ENCODE results near the gene FBXL4.

Gene FBXL4

DNA sequence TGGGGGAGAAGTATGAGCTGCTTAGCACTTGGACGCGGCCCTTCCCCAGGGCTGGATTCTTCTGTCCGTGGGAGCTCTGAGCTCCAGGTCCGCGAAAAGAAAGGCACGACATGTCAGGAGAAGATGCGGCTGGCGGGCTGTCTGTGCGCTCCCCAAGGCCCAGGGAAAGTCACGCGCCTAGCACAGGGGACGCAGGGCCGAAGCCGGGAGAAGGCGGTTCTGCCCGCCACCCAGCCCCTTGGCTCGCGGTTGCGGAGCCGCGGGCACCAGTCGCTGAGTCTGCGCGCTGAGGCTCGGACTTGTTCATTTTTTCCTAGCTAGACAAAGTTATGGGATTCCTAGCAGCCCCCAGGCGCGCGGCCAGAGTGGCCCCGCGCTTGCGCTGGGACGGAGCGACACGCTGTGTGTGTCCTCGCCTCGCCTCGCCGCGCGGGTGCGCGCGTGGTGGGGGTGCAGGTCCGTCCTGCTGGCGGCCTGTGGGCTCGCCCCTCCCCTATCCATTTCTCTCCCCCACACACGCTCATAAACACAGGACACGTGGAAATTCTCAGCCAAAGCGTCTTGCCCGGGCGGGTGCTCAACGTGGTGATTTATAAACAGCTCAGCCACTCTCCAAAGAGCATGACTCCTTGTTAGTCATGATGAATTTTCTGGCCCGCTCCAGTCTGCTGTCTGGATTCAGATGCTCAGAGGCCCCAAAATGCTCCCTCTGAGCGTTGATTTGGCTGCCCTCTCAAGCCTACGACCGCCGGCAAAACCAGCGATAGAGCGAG is 115.3 kb downstream of the FBXL4 start:
- ATAC-seq (replicated peaks; ENCODE audit: extremely low read depth, poor library complexity, severe bottlenecking) (no peak), DNase-seq (ENCODE audit: low spot score in 2 of 2) (no peak)
- H3K4me1 Mint-ChIP-seq, result peaks cover 56% of the 10 kb centered on the region
- peaks cover 93% of the 10 kb centered on the region for H3K27me3 Mint-ChIP-seq
- peaks cover 18% of the 10 kb centered on the region for H3K36me3 Mint-ChIP-seq (ENCODE audit: insufficient read depth)
- H3K4me3 Mint-ChIP-seq, result peak overlapping the region; percentile 89
- H3K9me3 Mint-ChIP-seq, result no peaks in the 10 kb centered on the region
- no peak overlapping the region for H3K27ac Mint-ChIP-seq (ENCODE audit: low read depth)

- Mint-ChIP-seq H3K4me3 (peak overlapping the region; percentile 89), H3K27ac (ENCODE audit: low read depth) (no peak overlapping the region), H3K9me3 (no peaks in the 10 kb centered on the region)
Observed at GRCh38 chr6:98831959-98832283, 115.8 kb downstream of the FBXL4 start.

GRCh38 chr6:98831057-98831958 is 116.4 kb downstream of the FBXL4 start:
- peaks cover 18% of the 10 kb centered on the region for H3K36me3 Mint-ChIP-seq (ENCODE audit: insufficient read depth)
- no peak for ATAC-seq (replicated peaks; ENCODE audit: extremely low read depth, poor library complexity, severe bottlenecking)
- no peak overlapping the region for H3K27ac Mint-ChIP-seq (ENCODE audit: low read depth)
- peak overlapping the region; percentile 89 for H3K4me3 Mint-ChIP-seq
- peaks cover 93% of the 10 kb centered on the region for H3K27me3 Mint-ChIP-seq
- DNase-seq (ENCODE audit: low spot score in 2 of 2), result no peak
- peaks cover 48% of the 10 kb centered on the region for H3K4me1 Mint-ChIP-seq
- no peaks in the 10 kb centered on the region for H3K9me3 Mint-ChIP-seq

More at GRCh38 chr6:98831959-98832283, 115.8 kb downstream of the FBXL4 start:
- ATAC-seq (replicated peaks; ENCODE audit: extremely low read depth, poor library complexity, severe bottlenecking) (no peak), DNase-seq (ENCODE audit: low spot score in 2 of 2) (no peak)
- H3K27me3 Mint-ChIP-seq, result peaks cover 93% of the 10 kb centered on the region
- peaks cover 54% of the 10 kb centered on the region for H3K4me1 Mint-ChIP-seq
- H3K36me3 Mint-ChIP-seq (ENCODE audit: insufficient read depth), result peaks cover 18% of the 10 kb centered on the region

GRCh38 chr6:98830146-98830545 is 117.6 kb downstream of the FBXL4 start:
- Mint-ChIP-seq H3K4me3 (no peak overlapping the region), H3K27ac (ENCODE audit: low read depth) (no peak overlapping the region), H3K4me1 (peaks cover 41% of the 10 kb centered on the region), H3K9me3 (peaks cover 6% of the 10 kb centered on the region), H3K36me3 (ENCODE audit: insufficient read depth) (peaks cover 18% of the 10 kb centered on the region), H3K27me3 (peaks cover 95% of the 10 kb centered on the region)
- ATAC-seq (replicated peaks; ENCODE audit: extremely low read depth, poor library complexity, severe bottlenecking) (no peak), DNase-seq (ENCODE audit: low spot score in 2 of 2) (no peak)

DNA sequence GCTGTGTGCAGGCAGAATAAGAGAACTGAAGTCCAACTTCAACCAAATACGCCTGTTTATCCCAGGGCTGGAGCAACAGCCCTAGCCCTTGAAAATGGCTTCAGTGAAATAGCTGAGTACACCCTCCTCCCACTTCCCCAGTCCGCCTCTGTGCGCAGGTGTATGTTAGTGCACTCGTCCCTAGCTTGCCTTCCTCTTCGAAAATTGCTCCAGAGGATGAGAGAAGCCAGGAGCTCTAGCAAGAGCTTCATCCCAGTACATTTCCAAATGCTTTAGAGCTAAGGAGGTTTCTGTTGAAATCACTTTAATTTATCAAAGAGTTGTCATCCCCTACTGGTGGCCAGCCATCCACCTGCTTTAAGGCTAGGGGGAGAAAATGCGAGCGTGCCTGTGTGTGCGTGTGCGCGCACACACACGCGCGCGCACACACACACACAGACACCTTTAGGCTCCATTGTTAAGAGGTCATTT is 118.8 kb downstream of the FBXL4 start:
- no peak overlapping the region for H3K27ac Mint-ChIP-seq (ENCODE audit: low read depth)
- H3K36me3 Mint-ChIP-seq (ENCODE audit: insufficient read depth), result peaks cover 17% of the 10 kb centered on the region
- H3K9me3 Mint-ChIP-seq, result peaks cover 10% of the 10 kb centered on the region
- H3K4me1 Mint-ChIP-seq, result peaks cover 47% of the 10 kb centered on the region
- peaks cover 100% of the 10 kb centered on the region for H3K27me3 Mint-ChIP-seq
- ATAC-seq (replicated peaks; ENCODE audit: extremely low read depth, poor library complexity, severe bottlenecking) (no peak), DNase-seq (ENCODE audit: low spot score in 2 of 2) (no peak)
- no peak overlapping the region for H3K4me3 Mint-ChIP-seq

GRCh38 chr6:98828211-98828788 is 119.4 kb downstream of the FBXL4 start:
- H3K4me3 Mint-ChIP-seq, result no peak overlapping the region
- H3K36me3 Mint-ChIP-seq (ENCODE audit: insufficient read depth), result peaks cover 12% of the 10 kb centered on the region
- H3K4me1 Mint-ChIP-seq, result peaks cover 46% of the 10 kb centered on the region
- ATAC-seq (replicated peaks; ENCODE audit: extremely low read depth, poor library complexity, severe bottlenecking) (no peak), DNase-seq (ENCODE audit: low spot score in 2 of 2) (no peak)
- no peak overlapping the region for H3K27ac Mint-ChIP-seq (ENCODE audit: low read depth)
- H3K9me3 Mint-ChIP-seq, result peaks cover 10% of the 10 kb centered on the region
- H3K27me3 Mint-ChIP-seq, result peaks cover 100% of the 10 kb centered on the region

DNA sequence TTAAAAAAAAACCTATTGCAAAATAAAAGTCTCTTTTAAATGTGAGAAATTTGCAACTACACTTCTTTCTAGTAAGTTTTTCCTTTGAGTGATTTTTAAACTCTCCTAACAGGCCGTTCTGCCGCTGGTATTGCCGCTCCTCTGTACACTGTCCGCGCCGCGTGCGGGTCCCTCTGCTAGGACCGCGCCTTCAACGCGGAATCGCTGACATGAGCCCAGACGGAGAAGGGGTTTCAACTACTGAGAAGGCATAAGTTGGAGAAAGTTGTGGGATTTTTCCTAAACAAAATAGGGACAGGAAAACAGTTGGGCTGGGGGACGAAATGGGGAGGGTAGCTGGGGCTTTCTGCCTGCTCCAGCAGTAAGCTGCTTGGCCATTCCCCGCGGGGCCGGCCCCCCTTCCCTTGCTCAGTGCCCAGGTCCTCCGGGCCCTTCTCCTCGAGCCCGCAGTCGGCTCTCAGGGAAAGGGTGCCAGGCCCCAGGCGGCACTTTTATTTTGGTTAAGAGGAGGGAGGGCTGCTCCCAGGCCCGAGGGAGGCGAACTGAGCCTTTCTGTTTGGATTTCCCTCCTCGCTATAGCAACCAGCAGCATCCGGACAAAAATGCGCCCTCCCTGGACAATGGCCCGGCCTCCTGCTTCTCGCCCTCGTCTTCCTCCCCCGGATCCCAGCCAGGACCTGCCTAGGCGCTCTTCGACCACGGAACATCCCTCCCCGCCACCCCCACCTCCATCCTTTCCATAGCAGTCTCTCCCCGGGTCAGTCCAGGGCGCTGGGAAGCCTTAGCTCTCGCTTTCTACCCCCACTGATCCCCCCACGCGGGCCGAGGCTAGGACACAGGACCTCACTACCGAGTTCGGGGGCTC is 120.2 kb downstream of the FBXL4 start:
- H3K27ac Mint-ChIP-seq (ENCODE audit: low read depth), result no peak overlapping the region
- H3K27me3 Mint-ChIP-seq, result peaks cover 100% of the 10 kb centered on the region
- H3K9me3 Mint-ChIP-seq, result peaks cover 10% of the 10 kb centered on the region
- H3K36me3 Mint-ChIP-seq (ENCODE audit: insufficient read depth), result peaks cover 12% of the 10 kb centered on the region
- DNase-seq (ENCODE audit: low spot score in 2 of 2) (no peak), ATAC-seq (replicated peaks; ENCODE audit: extremely low read depth, poor library complexity, severe bottlenecking) (no peak)
- H3K4me3 Mint-ChIP-seq, result no peak overlapping the region
- H3K4me1 Mint-ChIP-seq, result peaks cover 38% of the 10 kb centered on the region

DNA sequence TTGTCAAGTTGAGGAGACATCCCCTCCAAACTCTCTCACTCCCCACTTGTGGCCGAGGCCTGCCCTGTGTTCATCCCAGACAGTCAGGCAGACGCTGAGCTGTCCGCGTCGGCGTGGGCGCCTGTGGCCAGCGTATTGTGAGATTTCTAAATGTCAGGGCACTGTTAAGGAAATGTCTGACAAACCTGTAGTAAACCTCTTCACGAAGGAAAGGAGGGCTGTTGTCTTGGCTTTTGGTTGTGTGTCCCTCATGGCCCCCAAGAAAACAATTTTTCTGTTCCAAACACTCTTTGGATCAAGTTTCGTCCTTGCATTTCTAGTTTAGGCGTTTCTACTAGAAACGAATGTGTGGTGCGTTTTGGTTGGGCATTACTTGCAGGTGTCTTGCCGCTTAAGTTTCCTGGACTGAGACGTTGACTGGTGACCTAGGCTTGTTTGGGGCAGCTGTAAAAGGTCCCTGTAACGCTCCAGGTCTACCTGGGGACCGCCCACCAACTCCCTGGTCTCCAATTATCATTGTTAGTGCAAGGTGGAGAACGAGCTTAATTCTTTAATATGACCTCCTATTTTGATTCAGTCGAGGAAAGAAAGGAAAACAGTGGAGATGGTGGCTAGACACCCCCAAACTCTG is 122.0 kb downstream of the FBXL4 start:
- no peak overlapping the region for H3K27ac Mint-ChIP-seq (ENCODE audit: low read depth)
- H3K36me3 Mint-ChIP-seq (ENCODE audit: insufficient read depth), result peaks cover 5% of the 10 kb centered on the region
- H3K4me1 Mint-ChIP-seq, result peaks cover 26% of the 10 kb centered on the region
- no peak overlapping the region for H3K4me3 Mint-ChIP-seq
- ATAC-seq (replicated peaks; ENCODE audit: extremely low read depth, poor library complexity, severe bottlenecking) (no peak), DNase-seq (ENCODE audit: low spot score in 2 of 2) (no peak)
- H3K9me3 Mint-ChIP-seq, result peaks cover 10% of the 10 kb centered on the region
- peaks cover 100% of the 10 kb centered on the region for H3K27me3 Mint-ChIP-seq

DNA sequence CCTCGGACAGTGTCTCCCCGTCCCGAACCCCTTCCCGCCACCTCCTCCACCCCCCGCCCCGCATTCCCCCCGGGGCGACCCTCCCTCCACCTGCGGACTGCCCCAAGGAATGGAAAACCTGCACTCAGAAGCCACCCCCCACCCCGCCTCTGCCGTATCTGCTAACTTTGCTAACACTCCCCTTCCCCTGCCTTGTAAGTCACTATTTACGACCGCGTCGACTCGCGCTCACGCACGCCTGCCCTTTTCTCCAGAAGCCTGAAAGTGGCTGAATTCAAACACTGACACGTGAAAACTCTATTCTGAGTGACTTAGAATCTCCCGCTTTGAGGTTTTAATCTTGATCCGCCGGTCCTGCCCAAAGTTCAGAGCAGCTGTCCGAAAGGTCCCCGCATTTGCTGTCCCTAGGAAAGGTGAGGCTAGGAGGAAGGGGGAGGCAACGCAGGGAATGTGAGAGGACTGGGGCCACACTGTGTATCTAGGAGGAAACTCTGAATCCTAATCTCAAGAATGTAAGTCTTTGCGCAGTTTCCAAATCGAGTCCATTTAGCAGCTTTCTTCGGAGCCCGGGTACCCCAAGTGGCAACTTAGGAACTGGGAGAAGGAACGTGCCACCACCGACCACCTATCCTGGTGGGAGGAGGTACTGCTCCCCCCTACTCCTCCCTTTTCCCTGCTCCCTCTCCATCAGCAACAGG is 122.7 kb downstream of the FBXL4 start:
- DNase-seq (ENCODE audit: low spot score in 2 of 2) (no peak), ATAC-seq (replicated peaks; ENCODE audit: extremely low read depth, poor library complexity, severe bottlenecking) (no peak)
- peak overlapping the region; percentile 30 for H3K4me3 Mint-ChIP-seq
- H3K27ac Mint-ChIP-seq (ENCODE audit: low read depth), result no peak overlapping the region
- H3K36me3 Mint-ChIP-seq (ENCODE audit: insufficient read depth), result peaks cover 4% of the 10 kb centered on the region
- peaks cover 100% of the 10 kb centered on the region for H3K27me3 Mint-ChIP-seq
- H3K4me1 Mint-ChIP-seq, result peaks cover 25% of the 10 kb centered on the region
- peaks cover 10% of the 10 kb centered on the region for H3K9me3 Mint-ChIP-seq

- Mint-ChIP-seq H3K9me3 (peaks cover 10% of the 10 kb centered on the region), H3K27me3 (peaks cover 100% of the 10 kb centered on the region), H3K27ac (ENCODE audit: low read depth) (no peak overlapping the region), H3K4me1 (peaks cover 25% of the 10 kb centered on the region), H3K4me3 (peak overlapping the region; percentile 61), H3K36me3 (ENCODE audit: insufficient read depth) (peaks cover 4% of the 10 kb centered on the region)
- DNase-seq (ENCODE audit: low spot score in 2 of 2) (no peak), ATAC-seq (replicated peaks; ENCODE audit: extremely low read depth, poor library complexity, severe bottlenecking) (no peak)
Observed at GRCh38 chr6:98824162-98824901, 123.4 kb downstream of the FBXL4 start.

Measured in central memory CD8-positive, alpha-beta T cell (primary cell).